Right ventricle myocardium superior (tissue), 1 donor: Measurements from ENCODE around the gene STRADA. TPM values are rescaled to one million over a fixed set of nuclear protein-coding genes. Genes with fewer than 3 reads are reported as not detected.

ENCODE experiments used
- ATAC-seq: fragments of 200-7000 bp; cut with Tn5 transposase; one replicate; pipeline ENCODE4 v1.9.1; 2020; ENCODE audit warnings: mild to moderate bottlenecking; ENCODE audit not compliant: poor library complexity
- DNase-seq: peaks from one replicate; pipeline ENCODE4 v3.0.0-alpha.2; 2020
- intact Hi-C: fragments of 100-400 bp; cut with DNase I; formaldehyde crosslinking; loops from one replicate; pipeline ENCODE4 v1.11.2; 2022
- total RNA-seq: library from RNA; stranded (reverse); fragmentation: NEBNext Ultra II Directional; extraction: Animal tissue kit (Norgen Biotek cat#: 25700); gene quantifications from one replicate; pipeline ENCODE4 v1.2.1, GENCODE V29; 2021
- donor health status: DM: no; HTN: yes; CAD: no; lungs with severe emphysema.

Gene STRADA
- total RNA-seq, 1 donor from 2014 or later = 14.7 TPM

- intact Hi-C loops = no loop called here
- ATAC-seq (peak; percentile 71), DNase-seq (no peak)
These were observed 75.9 kb downstream of the STRADA start for GRCh38 chr17:63665527-63666214.

DNA sequence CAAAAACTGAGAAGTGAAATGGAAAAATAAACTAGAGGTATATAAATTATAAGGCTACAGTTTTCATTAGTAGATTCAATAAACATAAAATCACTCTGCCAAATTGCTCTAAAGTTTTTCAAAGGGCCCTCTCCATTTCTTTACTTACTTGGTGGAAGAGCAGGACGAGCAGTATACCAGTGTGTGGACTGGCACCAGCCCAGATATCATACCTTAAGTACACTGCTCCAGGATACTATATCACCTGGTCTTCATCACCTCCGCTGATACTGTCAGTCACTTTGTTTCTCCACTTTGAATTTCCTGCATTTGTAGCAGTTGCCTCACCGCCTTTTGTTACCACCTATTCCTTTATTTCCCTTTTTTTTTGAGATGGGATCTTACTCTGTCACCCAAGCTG is 81.7 kb downstream of the STRADA start:
- intact Hi-C loops = no loop called here
- no peak for DNase-seq
- ATAC-seq = no peak

DNA sequence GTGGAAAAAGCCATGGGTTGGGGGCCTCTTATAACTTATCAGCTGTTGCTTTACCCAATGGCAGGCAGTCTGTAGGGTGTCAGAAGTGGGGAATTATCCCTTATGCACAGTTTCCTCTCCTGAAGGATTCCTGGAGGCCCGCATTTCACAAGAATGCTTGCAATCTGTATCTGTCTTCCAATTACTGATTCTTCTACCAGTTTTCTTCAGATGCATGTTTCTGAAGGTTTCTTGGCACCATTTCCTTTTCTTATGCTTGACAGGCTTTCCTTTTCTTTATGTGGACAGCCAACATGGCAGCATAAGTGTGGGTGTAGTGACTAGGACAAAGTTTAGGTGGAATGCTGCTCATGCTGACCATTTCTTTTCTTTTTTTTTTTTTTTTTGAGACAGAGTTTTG is 83.2 kb downstream of the STRADA start:
- intact Hi-C loops = no loop called here
- ATAC-seq (no peak), DNase-seq (no peak)

- ATAC-seq (no peak), DNase-seq (no peak)
- intact Hi-C loops = no loop called here
These were observed 83.8 kb downstream of the STRADA start for GRCh38 chr17:63657786-63658185.

DNA sequence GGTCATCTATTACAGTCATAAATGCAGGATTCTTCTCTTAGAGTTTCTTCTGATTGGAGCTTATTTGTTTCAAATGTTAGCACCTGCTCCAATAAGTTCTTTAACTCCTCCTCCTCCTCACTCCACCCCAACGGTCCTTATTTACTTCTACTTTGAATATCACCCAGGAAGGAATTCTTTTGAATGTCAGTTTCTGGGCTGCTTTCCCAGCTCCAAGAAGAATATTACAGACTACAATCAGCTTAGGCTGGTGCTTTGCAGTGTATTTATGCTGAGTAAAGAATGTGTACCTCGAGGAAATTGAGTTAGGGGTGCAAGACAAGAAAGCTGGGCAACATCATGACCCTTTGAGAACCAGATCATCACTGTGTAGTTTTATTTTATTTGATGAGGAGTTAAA is 88.5 kb downstream of the STRADA start:
- intact Hi-C loops = no loop called here
- ATAC-seq (peak; percentile 68), DNase-seq (no peak)

Other genes starting within 250 kb of the STRADA start
- gene KCNH6, start 218.4 kb downstream of the STRADA start, total RNA-seq = not detected
- 35.5 TPM for gene DCAF7, start 191.3 kb downstream of the STRADA start, total RNA-seq
- 43.1 TPM for gene TACO1, start 140.9 kb downstream of the STRADA start, total RNA-seq
- 31.3 TPM for gene MAP3K3, start 119.4 kb downstream of the STRADA start, total RNA-seq
- gene LIMD2, start 41.7 kb downstream of the STRADA start, total RNA-seq = 2.4 TPM
- gene CCDC47, start 31.8 kb upstream of the STRADA start, total RNA-seq = 84.8 TPM
- gene DDX42, start 32.4 kb upstream of the STRADA start, total RNA-seq = 42.4 TPM
- 136 TPM for gene PSMC5, start 85.6 kb upstream of the STRADA start, total RNA-seq
- gene FTSJ3, start 85.9 kb upstream of the STRADA start, total RNA-seq = 29.8 TPM
- gene SMARCD2, start 100.9 kb upstream of the STRADA start, total RNA-seq = 22.0 TPM
- gene CSH2, start 131.9 kb upstream of the STRADA start, total RNA-seq = not detected
- gene GH2, start 140.1 kb upstream of the STRADA start, total RNA-seq = not detected
- gene CSH1, start 154.8 kb upstream of the STRADA start, total RNA-seq = not detected
- not detected for gene CSHL1, start 169.5 kb upstream of the STRADA start, total RNA-seq
- not detected for gene GH1, start 177.0 kb upstream of the STRADA start, total RNA-seq
- 8.9 TPM for gene CD79B, start 190.5 kb upstream of the STRADA start, total RNA-seq
- gene SCN4A, start 231.1 kb upstream of the STRADA start, total RNA-seq = 0.56 TPM